ACC112 (cell line): ENCODE measurements around the gene BMP6.
"Not testable (repeated sequence)": the region's sequence is repeated elsewhere in the genome, so short reads cannot be mapped to it uniquely, and the experiment has no call there.

Experiments
- H2AFZ ChIP-seq: fragments of 200-600 bp; sonication (generic); one replicate; pipeline ENCODE4 v1.6.0; 2017; ENCODE audit warnings: antibody characterized with exemption, low read length; ENCODE audit not compliant: unreplicated experiment
- H3K27ac ChIP-seq: fragments of 200-600 bp; sonication (generic); 2 replicates; pipeline ENCODE4 v1.5.1; 2014; ENCODE audit warnings: low read depth, mild to moderate bottlenecking, antibody characterized with exemption, low read length, moderate library complexity
- H3K27me3 ChIP-seq: fragments of 200-600 bp; sonication (generic); 2 replicates; pipeline ENCODE4 v1.6.1; 2014; ENCODE audit warnings: mild to moderate bottlenecking, antibody characterized with exemption, low read length, moderate library complexity, mixed read lengths; ENCODE audit not compliant: insufficient read depth
- H3K36me3 ChIP-seq: fragments of 200-600 bp; sonication (generic); 2 replicates; pipeline ENCODE4 v1.6.1; 2016; ENCODE audit warnings: mild to moderate bottlenecking, antibody characterized with exemption, low read length, moderate library complexity, mixed read lengths; ENCODE audit not compliant: insufficient read depth
- H3K4me1 ChIP-seq: fragments of 200-600 bp; sonication (generic); one replicate; pipeline ENCODE4 v1.6.1; 2016; ENCODE audit warnings: low read length, mixed read lengths; ENCODE audit not compliant: insufficient read depth, unreplicated experiment, control insufficient read depth
- H3K4me3 ChIP-seq: fragments of 200-600 bp; sonication (generic); 2 replicates; pipeline ENCODE4 v1.5.1; 2014; ENCODE audit warnings: mild to moderate bottlenecking, low read depth, low read length
- H3K79me2 ChIP-seq: fragments of 200-600 bp; sonication (generic); one replicate; pipeline ENCODE4 v1.6.0; 2016; ENCODE audit warnings: low read length; ENCODE audit not compliant: control insufficient read depth, unreplicated experiment, insufficient read depth

BMP6 gene

DNA sequence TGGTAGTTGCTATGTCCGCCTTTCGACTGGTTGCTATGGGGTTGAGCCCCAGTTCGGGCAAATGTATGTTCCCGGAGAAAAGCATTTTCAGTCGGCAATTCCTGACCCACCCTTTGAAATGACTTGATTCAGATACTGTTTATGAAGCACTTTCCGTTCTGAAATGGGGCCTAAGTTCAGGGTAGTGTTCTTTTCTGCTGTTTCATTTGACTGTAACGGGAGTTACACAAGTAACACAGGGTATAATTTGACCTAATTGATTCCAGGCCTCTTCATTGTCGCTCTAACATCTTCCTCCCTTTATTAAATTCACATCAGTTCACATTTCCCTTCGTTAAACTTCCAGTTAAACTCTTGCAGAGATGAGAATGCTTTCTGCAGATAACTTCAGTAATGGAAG, 85.5 kb downstream of the BMP6 start:
- no peak overlapping the region for H3K4me3 ChIP-seq
- no peak overlapping the region for H3K27ac ChIP-seq
- H3K36me3 ChIP-seq: no peaks in the 10 kb centered on the region
- H2AFZ ChIP-seq: no peak overlapping the region
- H3K79me2 ChIP-seq: no peaks in the 10 kb centered on the region
- H3K27me3 ChIP-seq: no peaks in the 10 kb centered on the region
- no peaks in the 10 kb centered on the region for H3K4me1 ChIP-seq

DNA sequence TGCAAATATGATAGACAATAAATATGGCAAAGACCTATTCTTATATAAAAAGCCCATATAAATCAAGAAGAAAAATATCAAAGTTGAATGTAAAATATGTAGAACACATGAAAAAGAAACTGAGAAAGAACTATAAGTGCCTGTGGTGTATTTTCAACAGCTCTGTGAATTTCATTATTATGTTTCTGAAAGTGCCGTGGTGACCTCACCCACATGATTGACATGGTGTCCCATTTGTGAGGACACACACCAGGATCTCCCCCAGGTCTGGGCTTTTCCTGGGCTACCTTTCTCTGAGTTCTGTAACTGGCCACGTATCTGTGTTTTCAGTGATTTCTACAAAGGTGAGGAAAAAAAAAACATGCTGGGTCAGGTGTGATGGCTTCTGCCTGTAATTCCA, 86.7 kb downstream of the BMP6 start:
- Histone ChIP-seq H3K4me1 (no peaks in the 10 kb centered on the region), H3K4me3 (no peak overlapping the region), H3K27me3 (no peaks in the 10 kb centered on the region), H3K79me2 (no peaks in the 10 kb centered on the region), H2AFZ (no peak overlapping the region), H3K36me3 (no peaks in the 10 kb centered on the region), H3K27ac (no peak overlapping the region)

DNA sequence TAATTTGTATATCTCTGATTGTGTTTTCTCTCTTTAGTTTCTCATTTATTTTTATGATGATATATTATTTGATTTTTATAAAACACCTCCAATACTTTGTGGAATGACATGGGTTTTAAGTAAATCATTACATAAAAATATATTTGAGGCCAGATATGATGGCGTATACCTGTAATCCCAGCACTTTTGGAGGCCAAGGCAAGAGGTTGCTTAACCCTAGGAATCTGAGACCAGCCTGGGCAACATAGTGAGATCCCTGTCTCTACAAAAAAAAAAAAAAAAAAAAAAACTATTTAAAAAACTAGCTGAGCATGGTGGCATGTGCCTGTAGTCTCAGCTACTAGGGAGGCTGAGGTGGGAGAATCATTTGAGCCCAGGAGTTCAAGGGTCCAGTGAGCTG, 87.3 kb downstream of the BMP6 start:
- no peak overlapping the region for H2AFZ ChIP-seq
- H3K4me3 ChIP-seq: no peak overlapping the region
- no peak overlapping the region for H3K27ac ChIP-seq
- H3K4me1 ChIP-seq: no peaks in the 10 kb centered on the region
- H3K36me3 ChIP-seq: no peaks in the 10 kb centered on the region
- no peaks in the 10 kb centered on the region for H3K79me2 ChIP-seq
- no peaks in the 10 kb centered on the region for H3K27me3 ChIP-seq

DNA sequence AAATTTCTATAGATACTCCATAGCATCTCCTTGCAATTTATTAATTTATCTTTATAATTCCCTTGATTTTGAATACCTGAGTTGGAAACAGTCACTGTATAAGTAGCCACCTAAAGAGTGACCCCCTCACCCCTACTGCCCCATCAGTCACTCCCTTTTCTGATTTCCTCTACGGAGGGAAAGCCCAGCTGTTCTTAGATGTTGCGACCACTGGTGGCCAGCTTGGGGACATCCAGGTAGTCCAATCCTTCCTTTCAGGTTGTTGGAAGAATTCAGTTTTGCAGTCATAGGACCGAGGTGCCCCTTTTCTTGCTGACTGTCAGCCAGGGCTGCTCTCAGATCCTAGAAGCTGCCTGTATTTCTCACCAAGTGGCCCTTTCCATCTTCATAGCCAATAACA, 87.8 kb downstream of the BMP6 start:
- Histone ChIP-seq H3K27me3 (no peaks in the 10 kb centered on the region), H3K4me1 (no peaks in the 10 kb centered on the region), H3K36me3 (no peaks in the 10 kb centered on the region), H2AFZ (no peak overlapping the region), H3K27ac (no peak overlapping the region), H3K79me2 (no peaks in the 10 kb centered on the region), H3K4me3 (no peak overlapping the region)

DNA sequence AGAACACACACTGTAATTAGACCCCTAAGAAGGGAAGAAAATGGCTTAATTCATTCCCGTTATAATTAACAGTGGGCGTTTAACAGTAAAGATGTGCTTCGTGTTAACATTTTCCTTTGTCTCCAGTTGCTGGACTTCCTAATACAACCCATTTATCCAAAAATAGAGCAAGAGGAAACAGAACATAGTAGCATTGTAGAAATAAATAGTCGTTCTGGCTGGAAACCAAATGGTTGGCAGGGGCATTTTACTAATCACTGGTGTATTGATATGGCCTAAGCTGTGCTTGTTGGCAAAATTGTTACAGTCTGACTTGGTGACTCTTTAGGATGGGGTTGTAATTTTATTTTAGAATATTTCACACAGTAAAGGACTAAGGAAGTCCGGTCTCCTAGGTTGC, 89.8 kb downstream of the BMP6 start:
- Histone ChIP-seq H3K27ac (no peak overlapping the region), H3K79me2 (no peaks in the 10 kb centered on the region), H2AFZ (no peak overlapping the region), H3K27me3 (no peaks in the 10 kb centered on the region), H3K36me3 (no peaks in the 10 kb centered on the region), H3K4me1 (peaks cover 7% of the 10 kb centered on the region), H3K4me3 (no peak overlapping the region)

DNA sequence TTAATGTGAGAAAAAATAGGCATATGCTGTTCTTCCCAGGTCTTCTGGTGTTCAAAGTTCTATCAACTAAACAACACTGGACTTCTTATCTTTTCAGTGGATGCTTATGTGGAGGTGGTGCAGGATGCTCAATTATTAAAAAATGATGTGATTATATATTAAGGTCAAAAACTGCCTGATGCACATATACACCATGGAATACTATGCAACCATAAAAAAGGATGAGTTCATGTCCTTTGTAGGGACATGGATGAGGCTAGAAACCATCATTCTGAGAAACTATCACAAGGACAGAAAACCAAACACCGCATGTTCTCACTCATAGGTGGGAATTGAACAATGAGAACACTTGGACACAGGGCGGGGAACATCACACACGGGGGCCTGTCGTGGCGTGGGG, 91.3 kb downstream of the BMP6 start:
- not testable (repeated sequence) for H3K36me3 ChIP-seq, H2AFZ ChIP-seq, H3K4me3 ChIP-seq, H3K79me2 ChIP-seq, H3K4me1 ChIP-seq, H3K27me3 ChIP-seq, H3K27ac ChIP-seq

DNA sequence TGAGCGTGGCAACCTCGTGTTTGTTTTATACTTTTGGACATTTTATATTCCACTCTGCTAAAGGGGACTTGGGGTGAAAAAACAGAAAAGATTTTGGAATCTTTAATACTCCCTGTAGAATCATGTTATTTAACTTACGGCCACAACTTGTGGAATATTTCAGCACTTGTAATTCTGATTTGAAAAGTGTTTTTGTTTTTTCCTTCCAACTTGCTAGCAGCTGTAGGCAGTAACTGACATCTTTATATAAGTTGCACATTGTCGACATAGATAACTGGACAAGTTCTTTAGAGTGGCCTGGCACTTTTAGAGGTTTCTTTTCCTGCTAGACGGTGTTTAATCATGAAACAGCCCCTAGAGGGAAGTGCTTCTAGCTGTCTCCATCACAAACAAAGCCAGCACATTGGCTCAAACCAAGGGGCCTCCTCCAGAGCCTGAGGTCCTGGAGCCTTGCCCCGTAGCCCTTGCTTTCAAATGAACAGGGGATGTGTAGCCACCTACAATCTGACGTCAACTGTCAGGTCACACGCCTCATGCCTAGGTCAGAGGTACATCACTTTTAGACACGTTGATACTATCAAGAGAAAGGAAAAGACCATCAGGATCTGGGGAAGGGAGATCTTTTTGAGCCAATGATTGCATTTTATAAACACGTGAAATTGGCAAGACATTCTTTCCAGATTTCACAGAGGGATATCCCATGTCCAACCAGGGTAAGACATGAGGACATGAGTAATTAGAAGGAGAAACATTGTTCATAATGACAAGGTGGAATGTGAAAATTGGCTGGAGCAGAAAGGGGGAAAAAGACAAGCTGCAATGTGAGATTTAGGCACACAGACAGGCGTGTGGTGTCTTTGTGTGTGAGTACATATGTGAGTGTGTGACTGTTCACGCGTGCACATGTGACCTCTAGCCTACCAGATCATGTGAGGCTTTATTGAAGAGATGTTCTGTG, 92.6 kb downstream of the BMP6 start:
- Histone ChIP-seq H3K79me2 (no peaks in the 10 kb centered on the region), H3K27ac (no peak overlapping the region), H3K36me3 (no peaks in the 10 kb centered on the region), H2AFZ (no peak overlapping the region), H3K4me3 (no peak overlapping the region), H3K27me3 (no peaks in the 10 kb centered on the region), H3K4me1 (peaks cover 7% of the 10 kb centered on the region)

DNA sequence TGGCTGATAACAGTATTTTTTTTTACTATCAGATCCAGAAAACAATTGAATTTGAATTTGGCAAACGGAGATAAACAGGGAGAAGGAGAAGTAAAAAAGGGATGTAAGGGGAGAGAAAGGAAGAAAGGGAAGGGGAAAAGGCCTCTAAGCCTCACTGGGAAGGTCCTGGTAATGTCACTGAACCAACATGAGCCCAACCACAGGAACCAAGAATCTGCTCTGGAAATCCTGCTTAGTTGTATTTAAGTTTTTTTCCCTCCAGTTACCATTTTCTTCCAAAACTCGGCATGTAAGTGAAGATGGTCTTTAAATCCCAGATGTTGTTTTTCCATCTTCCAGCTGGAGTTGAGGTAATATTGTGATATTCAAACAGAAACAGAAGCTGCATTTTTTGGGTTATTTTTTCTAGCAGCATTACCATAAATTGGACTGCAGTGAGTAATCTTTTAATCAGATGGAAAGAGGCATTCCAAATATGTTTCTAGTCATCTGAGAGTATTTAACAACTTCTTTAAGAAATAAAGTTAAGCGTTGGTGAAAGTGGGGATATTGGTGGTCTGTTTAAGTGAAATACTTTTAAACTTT, 93.6 kb downstream of the BMP6 start:
- Histone ChIP-seq H3K27me3 (no peaks in the 10 kb centered on the region), H3K79me2 (no peaks in the 10 kb centered on the region), H3K36me3 (no peaks in the 10 kb centered on the region), H2AFZ (peak overlapping the region; percentile 46), H3K27ac (no peak overlapping the region), H3K4me3 (no peak overlapping the region), H3K4me1 (peaks cover 7% of the 10 kb centered on the region)

DNA sequence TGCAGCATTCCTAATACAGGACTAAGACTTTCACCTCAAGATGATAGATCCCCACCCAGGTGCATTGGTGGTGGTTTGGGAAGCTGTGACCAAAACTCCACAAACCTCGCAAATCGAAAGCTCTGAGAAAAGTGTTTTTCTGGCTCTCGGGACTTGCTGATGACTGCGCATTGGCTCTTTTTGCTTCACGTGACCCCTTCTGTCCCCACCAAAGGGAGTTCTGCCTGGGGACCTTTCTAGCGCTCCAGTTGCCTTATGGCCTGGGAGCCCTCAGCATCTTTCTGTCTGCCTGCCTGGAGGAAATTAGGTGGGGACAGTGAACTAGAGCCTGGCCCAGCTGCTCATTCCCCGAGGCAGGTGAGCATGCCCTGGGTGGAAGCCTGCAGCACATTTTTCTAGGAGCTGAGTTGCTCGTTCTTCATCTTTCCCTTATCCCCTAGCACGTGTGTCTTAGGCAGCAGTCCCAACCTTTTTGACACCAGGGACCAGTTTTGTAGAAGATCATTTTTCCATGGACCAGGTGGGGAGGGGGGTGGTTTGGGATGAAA, 94.5 kb downstream of the BMP6 start:
- no peak overlapping the region for H3K4me3 ChIP-seq

DNA sequence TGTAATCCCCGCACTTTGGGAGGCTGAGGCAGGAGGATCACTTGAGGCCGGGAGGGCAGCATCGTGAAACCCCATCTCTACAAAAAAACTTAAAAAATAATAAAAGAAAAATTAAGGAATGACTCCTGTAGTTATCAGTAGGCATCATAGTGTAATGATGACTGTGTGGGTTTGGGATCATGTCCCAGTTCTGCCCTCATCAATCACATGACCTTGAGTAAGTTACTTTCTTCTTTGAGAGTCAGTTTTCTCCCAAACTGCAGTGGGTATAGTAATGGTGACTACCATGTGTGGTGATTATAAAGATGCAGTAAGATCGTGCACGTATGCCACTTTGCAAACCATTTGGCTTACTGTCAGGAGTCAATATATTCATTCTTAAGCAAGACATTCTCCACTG, 95.5 kb downstream of the BMP6 start:
- H2AFZ ChIP-seq: no peak overlapping the region
- no peak overlapping the region for H3K4me3 ChIP-seq
- no peaks in the 10 kb centered on the region for H3K36me3 ChIP-seq
- no peak overlapping the region for H3K27ac ChIP-seq
- H3K4me1 ChIP-seq: peaks cover 7% of the 10 kb centered on the region
- H3K79me2 ChIP-seq: no peaks in the 10 kb centered on the region
- H3K27me3 ChIP-seq: no peaks in the 10 kb centered on the region

More for the DNA sequence above, 94.5 kb downstream of the BMP6 start:
- Histone ChIP-seq H3K27ac (no peak overlapping the region), H3K36me3 (no peaks in the 10 kb centered on the region), H2AFZ (no peak overlapping the region), H3K4me1 (peaks cover 7% of the 10 kb centered on the region), H3K27me3 (no peaks in the 10 kb centered on the region), H3K79me2 (no peaks in the 10 kb centered on the region)

DNA sequence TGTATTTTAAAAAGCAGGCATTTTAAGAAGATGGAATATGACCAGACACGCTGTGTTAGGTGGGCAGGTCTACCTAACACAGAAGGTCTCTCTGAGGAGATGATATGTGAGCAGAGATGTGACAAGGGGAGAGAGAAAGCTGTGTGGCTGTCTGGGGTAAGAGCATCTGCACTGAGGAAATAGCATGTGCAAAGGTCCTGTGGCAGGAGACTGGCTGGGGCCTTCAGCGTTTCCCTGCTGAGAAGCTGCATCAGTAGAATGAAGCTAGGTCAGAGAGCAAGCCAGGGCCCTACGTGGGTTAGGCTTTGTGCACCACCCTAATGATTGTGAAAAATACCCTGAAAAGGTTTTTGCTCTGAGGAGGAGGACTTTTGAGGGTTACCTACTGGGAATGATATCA, 97.7 kb downstream of the BMP6 start:
- Histone ChIP-seq H3K27me3 (no peaks in the 10 kb centered on the region), H3K4me1 (peaks cover 18% of the 10 kb centered on the region), H3K27ac (no peak overlapping the region), H2AFZ (no peak overlapping the region), H3K36me3 (no peaks in the 10 kb centered on the region), H3K79me2 (no peaks in the 10 kb centered on the region), H3K4me3 (no peak overlapping the region)
